DND-41 (cell line): Measurements from ENCODE around the gene CDC123.
"Not testable (repeated sequence)": the region's sequence is repeated elsewhere in the genome, so short reads cannot be mapped to it uniquely, and the experiment has no call there.

Source experiments
- CTCF ChIP-seq: IDR thresholded peaks from 2 replicates; pipeline ENCODE4 v1.5.1; 2012; ENCODE audit warnings: borderline replicate concordance, low read length, moderate library complexity, mild to moderate bottlenecking; ENCODE audit not compliant: poor library complexity, severe bottlenecking; ENCODE audit errors: extremely low read depth
- EZH2 ChIP-seq: IDR thresholded peaks from 3 replicates; pipeline ENCODE4 v1.6.1; 2012; ENCODE audit warnings: borderline replicate concordance, low read depth, mild to moderate bottlenecking, moderate library complexity, low read length, inconsistent platforms; ENCODE audit not compliant: severe bottlenecking

GRCh38 chr10:12250702-12251101, 54.7 kb downstream of the CDC123 start:
- not testable (repeated sequence) for TF ChIP-seq CTCF, EZH2
